T-helper 2 cell treated with Interferon-gamma antibody and Interleukin-4, amounts not matched to agents 5 μg/mL and 100 μg/mL, for 36 hours (primary cell): ENCODE data around the gene RASSF3.

Experiments used
- DNase-seq: peaks from one replicate; pipeline ENCODE4 v3.0.0; 2021; ENCODE audit warnings: low spot score
- H3K27ac Mint-ChIP-seq: one replicate; pipeline ENCODE4 v1.8.0; 2021; ENCODE audit warnings: mild to moderate bottlenecking, mixed read lengths
- H3K27me3 Mint-ChIP-seq: one replicate; pipeline ENCODE4 v1.8.0; 2021; ENCODE audit warnings: low read depth, mixed read lengths
- H3K36me3 Mint-ChIP-seq: one replicate; pipeline ENCODE4 v1.8.0; 2021; ENCODE audit warnings: low read depth, mixed read lengths
- H3K4me1 Mint-ChIP-seq: one replicate; pipeline ENCODE4 v1.8.0; 2021; ENCODE audit warnings: low read depth, mixed read lengths
- H3K4me3 Mint-ChIP-seq: one replicate; pipeline ENCODE4 v1.8.0; 2022; ENCODE audit warnings: mild to moderate bottlenecking, moderate library complexity, mixed read lengths
- H3K9me3 Mint-ChIP-seq: one replicate; pipeline ENCODE4 v1.8.0; 2021; ENCODE audit warnings: mixed read lengths

Gene RASSF3

DNA sequence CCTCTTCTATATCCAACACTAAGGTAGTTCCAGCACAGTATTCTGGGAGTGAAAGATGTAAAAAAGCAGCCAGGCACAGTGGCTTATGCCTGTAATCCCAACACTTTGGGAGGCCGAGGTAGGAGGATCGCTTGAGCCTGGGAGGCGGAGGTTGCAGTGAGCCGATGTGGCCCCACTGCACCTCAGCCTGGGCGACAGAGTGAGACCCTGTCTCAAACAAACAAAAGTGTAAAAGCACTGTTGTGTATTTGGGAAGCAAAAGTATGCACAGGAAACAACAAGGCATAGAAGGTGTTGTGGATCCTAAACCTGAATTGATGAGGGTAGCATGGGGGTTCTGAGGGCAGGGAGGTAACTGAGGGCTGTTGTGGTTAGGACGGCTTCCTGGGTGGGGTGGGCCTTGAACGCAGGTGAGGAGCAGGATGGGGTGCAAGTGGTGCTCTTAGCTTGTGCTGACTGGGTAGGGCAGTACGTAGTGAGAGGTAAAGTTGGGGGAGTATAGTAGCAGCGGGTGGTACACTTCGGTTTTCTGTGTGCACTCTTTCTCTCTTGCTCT, 64.2 kb downstream of the RASSF3 start:
- H3K4me1 Mint-ChIP-seq: peaks cover 81% of the 10 kb centered on the region
- H3K27ac Mint-ChIP-seq: peak overlapping the region; percentile 94
- H3K36me3 Mint-ChIP-seq: peaks cover 37% of the 10 kb centered on the region
- no peak for DNase-seq
- H3K27me3 Mint-ChIP-seq: no peaks in the 10 kb centered on the region
- H3K9me3 Mint-ChIP-seq: no peaks in the 10 kb centered on the region
- peak overlapping the region; percentile 83 for H3K4me3 Mint-ChIP-seq

DNA sequence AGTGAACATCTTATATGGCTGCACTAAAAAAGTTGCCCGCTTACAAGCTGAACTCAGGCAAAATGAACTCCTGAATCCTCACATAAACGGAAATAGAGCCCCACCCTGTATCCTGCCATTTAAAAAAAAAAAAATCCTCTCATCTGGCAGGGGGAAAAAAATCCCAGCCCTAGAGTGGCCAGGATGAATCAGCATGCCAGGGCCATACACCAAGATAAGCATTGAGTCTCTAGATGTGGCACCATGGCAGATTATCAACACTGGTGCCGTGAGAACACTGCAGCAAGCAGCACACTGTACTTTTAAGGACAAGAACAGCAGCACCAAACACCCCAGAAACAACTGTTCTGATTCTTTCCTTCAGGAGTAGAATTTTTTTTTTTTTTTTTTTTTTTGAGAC, 65.5 kb downstream of the RASSF3 start:
- Mint-ChIP-seq H3K4me1 (peaks cover 81% of the 10 kb centered on the region), H3K27ac (peak overlapping the region; percentile 63), H3K9me3 (no peaks in the 10 kb centered on the region), H3K36me3 (peaks cover 35% of the 10 kb centered on the region), H3K4me3 (peak overlapping the region; percentile 54), H3K27me3 (no peaks in the 10 kb centered on the region)
- no peak for DNase-seq

DNA sequence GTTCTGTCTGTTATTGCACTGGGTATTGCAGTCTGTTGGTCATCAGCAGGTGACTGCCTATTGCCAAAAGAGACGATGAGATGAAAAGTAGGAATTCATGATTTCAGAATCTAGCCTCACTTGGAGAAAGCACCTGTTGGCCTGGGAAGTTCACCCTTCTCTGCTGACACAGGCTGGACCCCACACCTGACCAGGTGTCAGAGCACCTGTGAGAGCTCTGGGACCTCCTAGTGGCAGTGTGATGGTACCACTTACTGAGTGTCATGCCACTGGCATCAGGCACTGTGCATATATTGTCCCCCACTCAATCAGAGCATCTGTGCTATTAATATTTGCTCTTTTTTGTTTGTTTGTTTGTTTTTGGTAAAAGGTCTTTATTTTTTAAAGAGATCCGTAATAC, 68.0 kb downstream of the RASSF3 start:
- Mint-ChIP-seq H3K27ac (peak overlapping the region; percentile 39), H3K9me3 (no peaks in the 10 kb centered on the region), H3K4me3 (no peak overlapping the region), H3K36me3 (peaks cover 33% of the 10 kb centered on the region), H3K4me1 (peaks cover 84% of the 10 kb centered on the region), H3K27me3 (no peaks in the 10 kb centered on the region)
- DNase-seq: no peak

- Mint-ChIP-seq H3K4me3 (peak overlapping the region; percentile 70), H3K27me3 (no peaks in the 10 kb centered on the region), H3K9me3 (no peaks in the 10 kb centered on the region), H3K4me1 (peaks cover 84% of the 10 kb centered on the region), H3K36me3 (peaks cover 35% of the 10 kb centered on the region), H3K27ac (peak overlapping the region; percentile 91)
- DNase-seq: no peak
Measured at GRCh38 chr12:64678835-64679234, 68.5 kb downstream of the RASSF3 start.

GRCh38 chr12:64679487-64680001, 69.2 kb downstream of the RASSF3 start:
- Mint-ChIP-seq H3K36me3 (peaks cover 32% of the 10 kb centered on the region), H3K27ac (peak overlapping the region; percentile 91), H3K4me1 (peaks cover 80% of the 10 kb centered on the region), H3K4me3 (peak overlapping the region; percentile 70), H3K9me3 (no peaks in the 10 kb centered on the region), H3K27me3 (no peaks in the 10 kb centered on the region)
- DNase-seq: peak; percentile 47

DNA sequence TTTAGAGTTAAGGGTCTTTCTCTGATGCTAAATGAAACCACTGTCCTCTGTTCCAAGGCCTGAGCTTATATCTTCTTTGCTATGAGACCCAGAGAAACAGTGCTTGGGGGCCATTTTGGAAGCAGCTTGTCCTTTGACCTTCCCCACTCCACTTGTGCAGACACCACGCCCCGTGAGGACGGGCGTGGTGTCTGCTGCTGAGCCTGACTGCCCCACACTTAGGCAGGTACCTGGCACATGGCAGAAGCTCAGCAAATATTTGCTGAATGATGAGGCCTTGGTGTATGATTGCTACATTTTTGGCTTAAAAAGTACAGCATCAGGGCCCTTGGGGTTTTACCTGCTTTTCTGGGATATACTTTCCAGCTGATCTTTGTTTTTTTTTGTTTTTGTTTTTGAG, 69.9 kb downstream of the RASSF3 start:
- DNase-seq: no peak
- Mint-ChIP-seq H3K4me1 (peaks cover 80% of the 10 kb centered on the region), H3K36me3 (peaks cover 36% of the 10 kb centered on the region), H3K9me3 (no peaks in the 10 kb centered on the region), H3K4me3 (peak overlapping the region; percentile 70), H3K27me3 (no peaks in the 10 kb centered on the region), H3K27ac (peak overlapping the region; percentile 91)

DNA sequence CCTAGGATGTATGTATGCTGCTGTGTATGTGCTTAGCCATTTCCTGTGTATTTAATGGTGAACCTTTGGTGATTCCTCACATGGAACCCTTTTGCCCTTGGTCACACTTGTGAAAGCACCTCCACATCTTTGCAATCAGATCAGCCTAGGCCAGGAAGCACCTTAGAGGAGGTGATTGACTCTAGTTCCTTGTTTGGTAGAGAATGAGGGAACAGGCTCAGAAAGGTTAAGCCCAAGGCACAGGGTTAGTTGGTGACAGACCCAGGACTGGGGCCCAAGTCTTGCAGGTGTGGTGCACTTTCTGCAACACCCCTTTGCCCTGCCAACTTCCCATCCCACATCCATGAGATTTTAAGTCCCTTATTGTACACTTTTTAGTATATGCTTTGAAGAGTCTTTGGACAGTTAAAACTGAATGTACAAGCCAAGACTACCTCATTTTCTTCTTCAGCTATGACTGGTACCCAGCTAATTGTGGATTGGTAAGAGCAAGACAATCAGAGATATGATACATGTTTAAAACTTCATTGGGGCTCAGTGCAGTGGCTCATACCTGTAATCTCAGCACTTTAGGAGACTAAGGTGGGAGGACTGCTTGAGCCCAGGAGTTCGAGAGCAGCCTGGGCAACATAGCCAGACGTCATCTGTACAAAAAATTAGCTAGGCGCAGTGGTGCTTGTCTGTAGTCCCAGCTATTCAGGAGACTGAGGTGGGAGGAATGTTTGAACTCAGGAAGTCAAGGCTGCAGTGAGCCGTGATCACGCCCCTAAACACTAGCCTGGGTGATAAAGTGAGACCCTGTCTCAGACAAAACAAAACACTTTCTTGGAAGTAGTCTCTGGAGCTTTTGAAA, 71.1 kb downstream of the RASSF3 start:
- DNase-seq: no peak
- Mint-ChIP-seq H3K9me3 (no peaks in the 10 kb centered on the region), H3K27ac (peak overlapping the region; percentile 91), H3K4me1 (peaks cover 82% of the 10 kb centered on the region), H3K4me3 (peak overlapping the region; percentile 57), H3K36me3 (peaks cover 43% of the 10 kb centered on the region), H3K27me3 (no peaks in the 10 kb centered on the region)

- H3K4me1 Mint-ChIP-seq: peaks cover 71% of the 10 kb centered on the region
- no peak for DNase-seq
- peak overlapping the region; percentile 52 for H3K27ac Mint-ChIP-seq
- peaks cover 47% of the 10 kb centered on the region for H3K36me3 Mint-ChIP-seq
- H3K27me3 Mint-ChIP-seq: no peaks in the 10 kb centered on the region
- no peaks in the 10 kb centered on the region for H3K9me3 Mint-ChIP-seq
- H3K4me3 Mint-ChIP-seq: peak overlapping the region; percentile 21
Measured at GRCh38 chr12:64682572-64683277, 72.4 kb downstream of the RASSF3 start.

GRCh38 chr12:64683816-64684543, 73.7 kb downstream of the RASSF3 start:
- Mint-ChIP-seq H3K27ac (peak overlapping the region; percentile 88), H3K27me3 (no peaks in the 10 kb centered on the region), H3K4me1 (peaks cover 73% of the 10 kb centered on the region), H3K9me3 (no peaks in the 10 kb centered on the region), H3K4me3 (peak overlapping the region; percentile 75), H3K36me3 (peaks cover 56% of the 10 kb centered on the region)
- DNase-seq: no peak

- DNase-seq: no peak
- Mint-ChIP-seq H3K4me3 (peak overlapping the region; percentile 67), H3K36me3 (peaks cover 56% of the 10 kb centered on the region), H3K27me3 (no peaks in the 10 kb centered on the region), H3K27ac (peak overlapping the region; percentile 88), H3K4me1 (peaks cover 65% of the 10 kb centered on the region), H3K9me3 (no peaks in the 10 kb centered on the region)
Measured at GRCh38 chr12:64685050-64685449, 74.8 kb downstream of the RASSF3 start.

DNA sequence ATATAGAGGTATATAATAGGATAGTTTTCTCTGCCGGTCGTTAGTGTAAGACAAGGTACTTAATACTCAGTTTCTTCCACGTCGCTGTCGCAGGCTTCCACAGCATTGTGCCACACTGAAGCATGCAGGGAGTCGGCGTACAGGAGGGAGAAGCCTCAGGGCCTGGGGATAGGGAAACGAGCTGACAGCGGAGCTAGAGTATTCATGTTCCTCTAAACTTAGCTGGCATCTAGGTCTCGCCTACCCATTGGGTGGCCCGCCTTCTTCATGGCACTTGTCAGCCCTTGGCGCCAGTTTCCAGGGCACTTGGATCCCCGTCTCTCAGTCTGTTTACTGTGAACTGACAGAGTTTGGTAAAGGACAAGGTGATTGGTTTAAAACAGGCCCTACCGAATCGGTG, 75.3 kb downstream of the RASSF3 start:
- H3K9me3 Mint-ChIP-seq: no peaks in the 10 kb centered on the region
- H3K27ac Mint-ChIP-seq: peak overlapping the region; percentile 88
- no peak for DNase-seq
- no peaks in the 10 kb centered on the region for H3K27me3 Mint-ChIP-seq
- H3K36me3 Mint-ChIP-seq: peaks cover 56% of the 10 kb centered on the region
- peak overlapping the region; percentile 67 for H3K4me3 Mint-ChIP-seq
- H3K4me1 Mint-ChIP-seq: peaks cover 61% of the 10 kb centered on the region

- no peaks in the 10 kb centered on the region for H3K27me3 Mint-ChIP-seq
- H3K27ac Mint-ChIP-seq: peak overlapping the region; percentile 66
- DNase-seq: no peak
- peaks cover 55% of the 10 kb centered on the region for H3K4me1 Mint-ChIP-seq
- H3K36me3 Mint-ChIP-seq: peaks cover 61% of the 10 kb centered on the region
- H3K4me3 Mint-ChIP-seq: peak overlapping the region; percentile 56
- H3K9me3 Mint-ChIP-seq: no peaks in the 10 kb centered on the region
Measured at GRCh38 chr12:64687816-64688215, 77.5 kb downstream of the RASSF3 start.

DNA sequence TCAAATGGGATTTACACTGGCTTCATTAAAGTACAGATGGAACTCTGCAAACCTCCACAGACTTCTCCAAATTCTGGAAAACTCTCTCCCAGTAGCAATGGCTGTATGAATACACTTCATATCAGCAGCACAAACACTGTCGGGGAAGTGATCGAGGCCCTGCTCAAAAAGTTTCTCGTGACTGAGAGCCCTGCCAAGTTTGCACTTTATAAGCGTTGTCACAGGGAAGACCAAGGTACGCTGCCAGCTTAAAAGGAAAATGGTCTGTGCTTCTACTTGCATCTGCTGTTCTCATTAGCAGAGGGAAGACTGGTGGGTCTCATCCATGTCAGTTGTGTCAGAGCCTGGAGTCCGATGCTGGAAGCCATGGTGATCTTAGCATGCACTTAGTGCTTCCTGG, 77.9 kb downstream of the RASSF3 start:
- DNase-seq: no peak
- H3K4me3 Mint-ChIP-seq: peak overlapping the region; percentile 56
- peak overlapping the region; percentile 66 for H3K27ac Mint-ChIP-seq
- H3K36me3 Mint-ChIP-seq: peaks cover 64% of the 10 kb centered on the region
- H3K27me3 Mint-ChIP-seq: no peaks in the 10 kb centered on the region
- H3K4me1 Mint-ChIP-seq: peaks cover 51% of the 10 kb centered on the region
- H3K9me3 Mint-ChIP-seq: no peaks in the 10 kb centered on the region
